Fibroblast of lung (primary cell): ENCODE measurements around the gene DPM1. TPM values are rescaled to one million over a fixed set of nuclear protein-coding genes. Genes with fewer than 3 reads are reported as not detected.

Source experiments
- DNase-seq, 2 donors: peaks; one replicate each; pipeline versions ENCODE4 v3.0.0 to v3.0.0-alpha.2; 2010; ENCODE audit warnings: low read depth in 2 of 2
- H2AFZ ChIP-seq: 2 replicates; pipeline ENCODE4 v1.5.1; 2012; ENCODE audit warnings: low read length, control low read depth, inconsistent platforms
- H3K27ac ChIP-seq: 2 replicates; pipeline ENCODE4 v1.5.1; 2011; ENCODE audit warnings: low read length, control low read depth; ENCODE audit not compliant: insufficient read depth
- H3K27me3 ChIP-seq: 2 replicates; pipeline ENCODE4 v1.5.1; 2011; ENCODE audit warnings: mild to moderate bottlenecking, low read length; ENCODE audit not compliant: control insufficient read depth, insufficient read depth
- H3K36me3 ChIP-seq: 2 replicates; pipeline ENCODE4 v1.5.1; 2011; ENCODE audit warnings: low read length; ENCODE audit not compliant: control insufficient read depth, insufficient read depth
- H3K4me1 ChIP-seq: 2 replicates; pipeline ENCODE4 v1.5.1; 2011; ENCODE audit warnings: low read length; ENCODE audit not compliant: control insufficient read depth, insufficient read depth; ENCODE audit errors: extremely low read depth
- H3K4me2 ChIP-seq: 2 replicates; pipeline ENCODE4 v1.5.1; 2011; ENCODE audit warnings: low read length, control low read depth; ENCODE audit not compliant: insufficient read depth; ENCODE audit errors: extremely low read depth
- H3K4me3 ChIP-seq, 4 experiments: fragments of 200-600 bp in 1 of 4; sonication (generic) in 1 of 4; replicated peaks in 1 of 4; 2 replicates each; pipeline ENCODE4 v1.5.1; 2011 to 2016; ENCODE audit warnings: low read length in 4 of 4, low read depth in 3 of 4, mild to moderate bottlenecking in 3 of 4, control low read depth in 2 of 4, inconsistent platforms in 1 of 4, mixed read lengths in 1 of 4; ENCODE audit not compliant: insufficient read depth in 1 of 4; ENCODE audit errors: control extremely low read depth in 1 of 4
- H3K79me2 ChIP-seq: 2 replicates; pipeline ENCODE4 v1.5.1; 2012; ENCODE audit warnings: mild to moderate bottlenecking, low read length, inconsistent platforms; ENCODE audit not compliant: control insufficient read depth, insufficient read depth
- H3K9ac ChIP-seq: 2 replicates; pipeline ENCODE4 v1.5.1; 2011; ENCODE audit warnings: mild to moderate bottlenecking, low read length, control low read depth; ENCODE audit not compliant: insufficient read depth
- H3K9me3 ChIP-seq: 2 replicates; pipeline ENCODE4 v1.5.1; 2012; ENCODE audit warnings: low read depth, low read length; ENCODE audit not compliant: control insufficient read depth, insufficient read depth
- H4K20me1 ChIP-seq: 2 replicates; pipeline ENCODE4 v1.5.1; 2011; ENCODE audit warnings: low read length; ENCODE audit not compliant: control insufficient read depth, insufficient read depth; ENCODE audit errors: extremely low read depth
- EZH2 ChIP-seq: IDR thresholded peaks from 2 replicates; pipeline ENCODE4 v1.5.1; 2012; ENCODE audit warnings: low read length, control low read depth, mild to moderate bottlenecking; ENCODE audit errors: missing control alignments
- polyA plus RNA-seq, 2 donors: library from polyadenylated mRNA; depleted of rRNA in 1 of 2; stranded (reverse) in 1 of 2; unstranded in 1 of 2; fragments of >200 nt; gene quantifications; 2 replicates each; pipeline ENCODE4 v1.2.1, GENCODE V29; 2011 to 2012; ENCODE audit warnings: missing spikeins in 1 of 2
- total RNA-seq: library from RNA; depleted of rRNA; stranded (reverse); fragments of >200 nt; gene quantifications from 2 replicates; pipeline ENCODE4 v1.2.1, GENCODE V29; 2014
- TF ChIP-seq, protein P1 (sequence below), 2 donors: IDR thresholded peaks in 1 of 2; conservative IDR thresholded peaks in 1 of 2; 1 replicate in 1 of 2; 2 replicates in 1 of 2; pipeline ENCODE4 v1.5.1; 2011 to 2012; ENCODE audit warnings: low read length in 2 of 2, control low read depth in 1 of 2, inconsistent platforms in 1 of 2, low read depth in 1 of 2, mild to moderate bottlenecking in 1 of 2

DPM1 gene
- total and polyA plus RNA-seq, 2 donors (not counting 1 experiment from before 2014, with no cell fraction given), result 60.9 to 89.1 TPM

DNA sequence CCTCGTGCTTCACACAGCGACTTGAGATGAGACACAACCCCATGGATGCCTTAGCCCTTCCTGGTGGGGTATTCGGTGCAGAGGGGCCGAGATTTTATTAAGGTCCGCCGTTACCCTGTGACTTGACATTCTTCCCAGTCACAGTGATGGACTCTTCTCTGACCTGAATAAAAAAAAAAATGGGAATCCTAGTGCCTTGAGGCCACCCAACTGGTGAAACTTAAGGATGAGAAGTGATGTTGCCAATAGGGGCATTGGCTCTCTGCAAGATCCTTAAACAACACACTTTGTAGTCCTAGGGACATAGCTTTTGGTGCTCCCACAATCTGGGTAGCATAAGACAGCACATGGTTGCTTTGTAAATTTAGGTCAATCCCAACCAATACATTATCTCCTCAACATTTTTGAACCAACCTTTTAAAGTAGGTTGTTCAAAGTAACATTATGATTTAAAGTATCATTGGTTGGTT lies 26.3 kb downstream of the DPM1 start:
- Histone ChIP-seq H3K27ac (peak overlapping the region; percentile 91), H3K36me3 (peaks cover 7% of the 10 kb centered on the region), H3K9me3 (no peaks in the 10 kb centered on the region), H3K9ac (peak overlapping the region; percentile 90), H3K4me2 (peak overlapping the region; percentile 67), H4K20me1 (no peaks in the 10 kb centered on the region), H3K79me2 (peaks cover 35% of the 10 kb centered on the region), H3K4me1 (peaks cover 6% of the 10 kb centered on the region), H2AFZ (no peak overlapping the region), H3K4me3 (peak overlapping the region in 3 of 4 experiments; percentile 13 to 58 (median 47)), H3K27me3 (no peaks in the 10 kb centered on the region)
- DNase-seq, result no peak
- TF ChIP-seq, protein P1, sequence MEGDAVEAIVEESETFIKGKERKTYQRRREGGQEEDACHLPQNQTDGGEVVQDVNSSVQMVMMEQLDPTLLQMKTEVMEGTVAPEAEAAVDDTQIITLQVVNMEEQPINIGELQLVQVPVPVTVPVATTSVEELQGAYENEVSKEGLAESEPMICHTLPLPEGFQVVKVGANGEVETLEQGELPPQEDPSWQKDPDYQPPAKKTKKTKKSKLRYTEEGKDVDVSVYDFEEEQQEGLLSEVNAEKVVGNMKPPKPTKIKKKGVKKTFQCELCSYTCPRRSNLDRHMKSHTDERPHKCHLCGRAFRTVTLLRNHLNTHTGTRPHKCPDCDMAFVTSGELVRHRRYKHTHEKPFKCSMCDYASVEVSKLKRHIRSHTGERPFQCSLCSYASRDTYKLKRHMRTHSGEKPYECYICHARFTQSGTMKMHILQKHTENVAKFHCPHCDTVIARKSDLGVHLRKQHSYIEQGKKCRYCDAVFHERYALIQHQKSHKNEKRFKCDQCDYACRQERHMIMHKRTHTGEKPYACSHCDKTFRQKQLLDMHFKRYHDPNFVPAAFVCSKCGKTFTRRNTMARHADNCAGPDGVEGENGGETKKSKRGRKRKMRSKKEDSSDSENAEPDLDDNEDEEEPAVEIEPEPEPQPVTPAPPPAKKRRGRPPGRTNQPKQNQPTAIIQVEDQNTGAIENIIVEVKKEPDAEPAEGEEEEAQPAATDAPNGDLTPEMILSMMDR (conservative IDR thresholded peaks at IDR 0.05 in 1 of 2, IDR thresholded peaks at IDR 0.05 in 1 of 2; ENCODE audit: low read depth in 1 of 2, low read length in 2 of 2), result no peak
- no peak for TF ChIP-seq EZH2

DNA sequence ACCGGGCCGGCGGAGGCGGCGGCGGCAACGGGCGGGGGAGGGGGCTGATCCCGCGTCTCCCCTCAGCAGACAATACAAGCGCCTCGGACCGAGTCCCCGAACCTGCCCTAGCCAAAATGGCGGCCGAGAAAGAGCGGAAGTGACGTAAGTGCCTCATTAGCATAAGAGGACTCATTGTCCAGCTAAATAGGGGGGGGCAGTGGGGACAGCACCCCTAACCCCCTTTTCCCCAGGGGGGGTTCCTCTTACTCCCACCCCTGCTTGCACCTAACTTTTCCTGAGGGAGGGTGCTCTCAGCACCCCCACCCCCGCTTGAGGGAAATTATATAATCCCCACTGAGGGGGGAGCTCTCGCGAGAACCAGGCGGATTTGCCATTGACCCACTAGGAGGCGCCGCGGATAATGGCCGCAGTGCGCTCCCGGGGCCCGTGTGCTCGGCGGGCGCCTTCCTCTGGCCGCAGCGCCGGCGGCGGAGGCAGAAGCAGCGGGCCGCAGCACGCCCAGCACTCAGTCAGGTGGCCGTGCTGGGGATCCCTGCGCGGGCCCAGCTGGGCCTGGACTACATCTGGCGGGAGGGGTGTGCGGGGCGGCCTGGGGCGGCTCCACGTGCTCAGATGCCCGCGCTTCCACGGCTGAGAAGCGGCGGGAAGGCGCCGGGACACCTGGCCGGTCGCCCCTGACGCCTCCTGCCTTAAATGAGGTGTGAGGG lies 26.9 kb downstream of the DPM1 start, which contains the start of gene ADNP:
ADNP (minus strand) TSS at position 132 of the 710 bp plus-strand sequence. CDS start 27,441 bp downstream, outside the sequence.
- H2AFZ ChIP-seq, result no peak within 1 kb of the TSS
- no peaks in the 10 kb centered on the region for H3K27me3 ChIP-seq
- H3K27ac ChIP-seq, result peak within 1 kb of the TSS; percentile 91
- H3K36me3 ChIP-seq, result peaks cover 7% of the 10 kb centered on the region
- H3K4me2 ChIP-seq, result peak within 1 kb of the TSS; percentile 67
- H3K79me2 ChIP-seq, result peaks cover 41% of the 10 kb centered on the region
- DNase-seq, result peak; percentile 95
- TF ChIP-seq, protein P1 (conservative IDR thresholded peaks at IDR 0.05 in 1 of 2, IDR thresholded peaks at IDR 0.05 in 1 of 2; ENCODE audit: low read depth in 1 of 2, low read length in 2 of 2), result peak; percentile 58 to 62
- TF ChIP-seq EZH2, result no peak
- peak within 1 kb of the TSS; percentile 90 for H3K9ac ChIP-seq
- H4K20me1 ChIP-seq, result no peaks in the 10 kb centered on the region
- H3K9me3 ChIP-seq, result no peaks in the 10 kb centered on the region
- peaks cover 6% of the 10 kb centered on the region for H3K4me1 ChIP-seq
- peak within 1 kb of the TSS; percentile 59 to 91 (median 82) for H3K4me3 ChIP-seq

DNA sequence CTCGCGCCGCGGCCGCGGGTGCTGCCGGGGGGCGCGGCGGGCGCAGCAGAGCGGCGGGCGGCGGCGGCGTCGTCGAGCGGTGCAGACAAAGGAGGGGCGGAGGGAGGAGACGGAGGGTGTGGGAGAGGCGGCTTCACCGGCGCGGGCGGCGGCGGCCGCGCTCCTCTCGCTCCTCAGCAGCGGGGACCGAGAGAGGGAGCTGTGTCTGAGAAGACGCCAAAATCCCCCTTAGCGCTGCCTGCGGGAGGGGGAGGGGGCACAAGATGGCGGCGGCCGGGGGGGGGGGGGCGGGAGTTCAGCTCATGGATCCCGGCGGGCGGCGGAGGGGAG lies 27.4 kb downstream of the DPM1 start:
- H3K4me3 ChIP-seq, result peak overlapping the region; percentile 47 to 58 (median 52)
- DNase-seq, result no peak
- peaks cover 46% of the 10 kb centered on the region for H3K79me2 ChIP-seq

More for the DNA sequence above, 27.4 kb downstream of the DPM1 start:
- Histone ChIP-seq H3K36me3 (peaks cover 7% of the 10 kb centered on the region), H3K27ac (peak overlapping the region; percentile 91), H3K27me3 (no peaks in the 10 kb centered on the region), H3K9ac (peak overlapping the region; percentile 90), H3K4me1 (peaks cover 6% of the 10 kb centered on the region), H4K20me1 (no peaks in the 10 kb centered on the region), H3K4me2 (no peak overlapping the region), H2AFZ (no peak overlapping the region), H3K9me3 (no peaks in the 10 kb centered on the region)
- TF ChIP-seq EZH2, result no peak
- TF ChIP-seq, protein P1 (conservative IDR thresholded peaks at IDR 0.05 in 1 of 2, IDR thresholded peaks at IDR 0.05 in 1 of 2; ENCODE audit: low read depth in 1 of 2, low read length in 2 of 2), result no peak
